ENCODE data around the gene MGAT5.
A peak's percentile ranks its signal among the peaks of the same experiment; 100 is the strongest.

Gene MGAT5

DNA sequence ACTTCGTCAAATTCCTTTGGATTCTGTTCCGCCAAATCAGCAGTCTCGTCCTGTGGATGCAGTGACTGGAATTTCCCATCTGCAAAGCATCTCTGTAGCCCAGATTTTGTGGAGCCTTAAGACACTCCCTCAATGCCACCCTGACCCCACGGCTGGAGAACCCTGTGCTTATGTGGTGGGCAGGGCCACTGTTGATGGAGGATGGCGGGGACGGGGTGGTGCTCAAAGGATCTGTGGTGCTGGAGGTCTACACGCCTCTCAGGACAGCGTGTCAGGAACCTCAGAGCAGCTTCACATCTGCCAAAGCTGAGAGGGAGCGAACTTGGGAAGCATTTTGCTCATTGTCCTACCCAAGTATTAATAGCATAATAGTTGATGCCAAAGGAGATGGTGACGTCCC lies 200.1 kb downstream of the MGAT5 start:
- FAIRE-seq (no peak), DNase-seq (ENCODE audit: extremely low spot score, insufficient read length, low read depth) (no peak)

DNA sequence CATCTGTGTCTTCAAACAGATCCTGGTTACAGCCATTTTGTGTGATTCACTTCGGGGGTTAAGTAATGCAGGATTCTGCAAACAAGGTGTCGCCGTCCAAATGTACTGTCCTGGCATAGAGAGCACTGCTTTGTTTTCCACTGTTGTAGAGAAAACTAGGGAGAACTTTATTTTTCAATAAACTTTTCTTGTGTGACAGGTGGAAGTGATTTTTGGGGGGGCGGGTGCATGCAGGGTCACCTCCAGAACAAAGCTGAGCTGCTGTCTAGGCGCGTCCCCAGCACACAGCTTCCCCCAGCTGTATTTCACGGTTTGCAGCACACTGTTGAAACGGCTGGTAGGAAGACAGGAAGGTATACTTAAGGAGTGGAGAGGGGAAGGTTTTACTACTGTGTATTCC lies 200.6 kb downstream of the MGAT5 start:
- no peak for FAIRE-seq

DNA sequence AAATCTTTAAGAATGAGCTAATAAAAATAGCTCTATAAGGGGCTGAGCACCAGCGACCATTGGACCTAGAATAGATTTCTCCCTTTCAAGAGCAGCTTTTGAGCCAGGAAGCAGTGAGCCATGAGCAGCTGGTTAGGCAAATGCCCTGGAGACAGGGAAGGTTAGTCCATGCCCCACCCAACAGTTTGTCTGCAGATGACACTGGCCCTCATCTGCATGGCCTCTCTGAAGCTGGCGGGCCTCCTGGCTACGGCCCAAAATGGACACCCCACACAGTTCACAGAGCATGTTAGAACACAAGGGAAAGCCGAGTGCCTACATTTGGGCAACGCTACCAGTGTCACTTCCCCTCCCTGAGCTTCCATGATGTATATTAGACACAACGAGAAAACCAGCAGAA lies 201.1 kb downstream of the MGAT5 start:
- DNase-seq (ENCODE audit: extremely low spot score, insufficient read length, low read depth) (no peak), FAIRE-seq (no peak)

More for the DNA sequence above, 200.6 kb downstream of the MGAT5 start:
- no peak for DNase-seq (ENCODE audit: extremely low spot score, insufficient read length, low read depth)

DNA sequence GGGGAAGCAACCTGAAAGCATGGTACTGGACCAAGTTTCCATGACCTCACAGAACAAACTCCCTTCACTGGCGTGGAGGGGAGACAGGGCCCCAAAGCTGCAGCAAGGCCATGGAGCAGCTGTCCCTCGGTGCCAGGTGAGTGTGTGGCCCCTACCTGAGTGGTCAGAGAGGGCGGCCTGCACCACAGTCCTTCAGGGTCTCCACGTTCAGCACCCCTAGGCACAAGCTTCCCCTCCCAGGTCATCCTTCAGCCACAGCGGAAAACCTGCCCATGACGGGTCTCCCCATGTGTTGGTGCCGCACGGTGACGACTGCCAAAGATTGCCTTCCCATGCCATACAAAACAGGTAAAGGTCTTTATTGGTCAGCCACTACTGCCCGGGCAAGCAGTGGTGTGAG lies 201.6 kb downstream of the MGAT5 start:
- no peak for FAIRE-seq
- DNase-seq (ENCODE audit: extremely low spot score, insufficient read length, low read depth), result no peak

DNA sequence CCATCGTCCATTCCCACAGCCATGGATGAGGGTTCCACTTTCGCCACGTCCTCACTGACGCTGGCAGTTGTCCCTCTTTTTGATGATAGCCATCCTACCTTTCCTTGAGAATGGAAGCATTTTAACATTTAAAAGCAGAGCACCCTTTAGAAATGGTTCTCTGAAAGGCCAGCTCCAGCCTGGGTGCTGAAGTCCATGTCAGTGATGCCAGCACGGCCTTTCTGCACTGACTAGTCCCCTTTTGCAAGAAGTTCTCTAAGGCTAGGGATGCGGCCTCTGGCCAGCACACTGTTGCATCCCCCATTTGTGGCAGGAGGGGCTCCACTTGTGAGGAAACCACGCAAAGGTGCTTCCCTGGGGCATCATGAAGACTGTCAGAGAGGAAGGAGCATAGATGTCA lies 203.5 kb downstream of the MGAT5 start:
- FAIRE-seq (no peak), DNase-seq (ENCODE audit: extremely low spot score, insufficient read length, low read depth) (no peak)

GRCh38 chr2:134457765-134458472 lies 204.0 kb downstream of the MGAT5 start:
- FAIRE-seq, result no peak
- no peak for DNase-seq (ENCODE audit: extremely low spot score, insufficient read length, low read depth)

DNA sequence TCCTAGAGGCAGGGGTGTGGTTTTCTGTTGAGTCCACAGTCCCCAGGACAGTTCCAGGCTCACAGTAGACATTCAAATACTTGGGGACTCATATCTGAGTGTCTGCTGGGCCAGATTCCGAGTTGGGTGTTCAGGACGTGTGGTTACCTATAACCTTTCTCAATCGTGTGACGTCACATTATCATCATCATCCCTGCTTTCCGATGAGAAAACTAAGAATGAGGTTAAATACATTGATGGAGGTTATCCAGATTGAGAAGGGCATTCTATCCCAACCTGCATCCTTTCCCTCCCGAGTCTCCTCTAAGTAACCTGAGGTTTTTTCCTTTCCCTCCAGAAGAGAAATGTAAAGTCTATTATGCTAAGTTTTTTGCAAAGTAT lies 204.6 kb downstream of the MGAT5 start:
- FAIRE-seq (no peak), DNase-seq (ENCODE audit: extremely low spot score, insufficient read length, low read depth) (no peak)

- DNase-seq (ENCODE audit: extremely low spot score, insufficient read length, low read depth) (no peak), FAIRE-seq (no peak)
Observed at GRCh38 chr2:134458950-134459349, 205.1 kb downstream of the MGAT5 start.

DNA sequence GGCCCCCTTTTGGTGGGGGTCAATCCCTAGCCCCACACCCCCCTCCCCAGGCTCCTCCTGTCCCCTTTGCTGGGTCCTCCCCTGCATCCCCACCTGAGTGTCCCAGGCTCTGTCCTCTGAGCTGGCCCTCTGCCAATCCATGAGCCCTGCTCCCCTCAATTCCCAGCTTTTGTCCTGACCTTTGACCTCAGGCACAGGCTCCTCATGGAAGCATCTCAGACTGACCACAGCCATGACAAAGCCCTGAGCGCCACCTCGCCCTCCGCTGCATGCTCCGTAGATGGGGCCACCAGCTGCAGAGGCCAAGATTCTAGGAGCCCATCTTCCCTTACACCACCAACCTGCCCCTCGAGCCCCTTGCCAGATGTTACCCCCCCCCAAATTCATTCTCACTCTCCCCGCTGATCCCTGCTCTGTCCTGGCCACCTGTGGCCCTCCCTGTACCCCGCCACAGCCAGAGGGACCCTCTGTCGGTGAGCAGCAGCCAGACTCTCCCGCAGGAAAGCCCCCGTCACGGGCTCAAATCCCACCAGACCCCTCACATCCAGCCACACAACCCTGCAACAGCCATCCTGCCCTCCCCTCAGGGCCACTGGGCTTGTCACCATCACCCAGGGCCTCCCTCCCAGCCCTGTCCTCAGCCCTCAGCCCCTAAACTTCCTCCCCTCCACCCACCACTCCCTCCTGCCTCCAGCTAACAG lies 206.0 kb downstream of the MGAT5 start:
- DNase-seq (ENCODE audit: extremely low spot score, insufficient read length, low read depth) (no peak), FAIRE-seq (no peak)

DNA sequence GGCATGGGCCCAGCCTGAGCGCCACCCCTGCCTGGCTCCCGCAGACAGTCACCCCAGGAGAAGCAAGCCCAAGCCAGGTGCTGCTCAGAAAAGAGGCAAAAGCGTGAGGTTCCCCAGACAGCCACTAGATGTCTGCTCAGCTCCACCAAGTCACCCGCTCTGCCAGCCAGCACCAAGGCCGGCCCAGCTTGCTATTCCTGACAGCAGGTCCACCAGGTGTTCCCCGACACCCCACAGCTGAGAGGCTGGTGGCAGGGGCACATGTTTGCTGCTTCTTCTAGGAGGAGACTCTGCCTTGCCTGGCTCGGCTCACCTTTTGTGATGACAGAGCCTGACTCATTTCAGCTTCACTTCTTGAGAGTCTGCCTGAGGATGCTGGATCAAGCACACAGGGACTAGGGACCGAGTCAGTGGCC lies 206.7 kb downstream of the MGAT5 start:
- DNase-seq (ENCODE audit: extremely low spot score, insufficient read length, low read depth), result peak; percentile 44
- peak; percentile 71 for FAIRE-seq

DNA sequence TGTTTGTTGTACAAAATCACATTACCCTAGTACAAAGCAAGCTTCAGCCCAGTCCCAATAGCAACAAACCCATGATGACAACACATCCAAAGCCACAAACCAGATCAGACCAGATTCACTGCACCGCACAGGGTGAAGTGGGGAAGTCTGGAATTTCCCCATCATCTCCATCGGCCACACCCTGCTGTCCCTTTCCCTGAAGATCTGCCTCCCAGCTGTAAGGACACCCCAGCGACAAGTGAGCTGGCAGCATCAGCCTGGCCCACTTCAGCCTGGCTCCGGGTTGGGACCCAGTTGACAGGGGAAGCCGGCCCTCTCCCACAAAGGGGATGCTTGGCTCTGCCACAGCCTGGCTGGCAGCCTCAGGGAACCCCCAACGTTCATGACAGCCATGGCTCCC lies 207.6 kb downstream of the MGAT5 start:
- FAIRE-seq (no peak), DNase-seq (ENCODE audit: extremely low spot score, insufficient read length, low read depth) (no peak)

DNA sequence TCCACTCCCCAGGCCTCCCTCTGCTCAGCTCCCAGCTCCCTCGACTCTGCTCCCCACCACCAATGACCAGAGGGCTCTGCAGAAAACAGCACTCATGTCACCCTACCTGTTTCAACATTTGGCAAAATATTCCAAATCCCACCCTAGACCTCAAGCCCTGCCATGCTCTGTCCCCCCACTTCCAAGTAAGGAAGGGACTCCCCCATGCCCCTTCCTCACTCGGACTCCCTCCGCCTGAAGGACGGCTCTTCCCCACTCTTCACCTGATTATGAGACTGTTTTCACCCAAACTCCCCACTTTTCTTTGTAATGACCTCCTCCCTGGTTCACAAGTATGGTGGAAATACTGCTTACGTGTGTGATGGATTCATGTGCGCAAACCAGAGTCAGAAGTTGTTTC lies 208.4 kb downstream of the MGAT5 start:
- DNase-seq (ENCODE audit: extremely low spot score, insufficient read length, low read depth) (no peak), FAIRE-seq (no peak)

DNA sequence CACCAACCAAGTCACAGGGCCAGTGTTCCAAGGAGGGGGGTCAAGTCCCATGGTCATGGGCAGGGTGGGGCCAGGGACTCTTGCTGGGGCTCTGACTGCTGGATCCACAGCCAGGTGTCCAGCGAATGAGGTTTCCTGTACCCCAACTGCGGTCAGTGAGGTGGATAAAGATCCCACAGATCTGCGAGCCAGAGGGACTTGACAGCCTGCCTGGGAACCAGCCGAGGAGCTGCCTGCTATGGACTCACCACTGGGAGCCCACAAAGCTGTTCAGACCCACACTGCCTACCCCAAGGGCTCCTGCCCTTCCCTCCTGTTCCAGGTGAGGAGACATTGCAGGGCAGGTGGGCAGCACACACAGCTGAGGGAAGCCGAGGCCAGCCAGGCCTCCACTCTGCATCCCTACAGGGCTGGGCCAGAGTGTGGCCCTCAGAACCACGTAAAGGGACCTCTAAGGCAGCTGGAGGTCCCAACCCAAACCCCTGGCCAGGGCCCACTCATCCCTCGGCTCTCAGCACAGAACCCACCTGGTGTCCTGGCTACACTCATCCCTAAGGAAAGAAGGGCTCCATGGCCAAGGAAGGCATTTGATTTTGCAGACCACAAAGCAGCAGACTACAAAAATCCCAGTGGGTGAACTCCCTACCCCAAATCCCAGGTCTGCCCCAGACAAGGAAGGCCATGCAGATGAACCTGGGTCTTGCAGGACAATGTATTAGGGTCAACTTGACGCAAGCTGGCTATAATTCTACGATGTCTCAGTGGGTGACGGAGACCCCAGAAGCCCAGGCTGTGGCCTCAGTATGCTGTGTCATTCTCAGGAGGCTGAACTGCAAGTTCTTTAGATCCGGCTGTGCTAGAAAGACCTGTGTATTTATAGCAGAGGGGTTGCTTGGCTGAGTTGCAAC lies 209.2 kb downstream of the MGAT5 start:
- no peak for DNase-seq (ENCODE audit: extremely low spot score, insufficient read length, low read depth)
- no peak for FAIRE-seq

- no peak for DNase-seq (ENCODE audit: extremely low spot score, insufficient read length, low read depth)
- FAIRE-seq, result no peak
Observed at GRCh38 chr2:134463699-134464022, 209.8 kb downstream of the MGAT5 start.

DNA sequence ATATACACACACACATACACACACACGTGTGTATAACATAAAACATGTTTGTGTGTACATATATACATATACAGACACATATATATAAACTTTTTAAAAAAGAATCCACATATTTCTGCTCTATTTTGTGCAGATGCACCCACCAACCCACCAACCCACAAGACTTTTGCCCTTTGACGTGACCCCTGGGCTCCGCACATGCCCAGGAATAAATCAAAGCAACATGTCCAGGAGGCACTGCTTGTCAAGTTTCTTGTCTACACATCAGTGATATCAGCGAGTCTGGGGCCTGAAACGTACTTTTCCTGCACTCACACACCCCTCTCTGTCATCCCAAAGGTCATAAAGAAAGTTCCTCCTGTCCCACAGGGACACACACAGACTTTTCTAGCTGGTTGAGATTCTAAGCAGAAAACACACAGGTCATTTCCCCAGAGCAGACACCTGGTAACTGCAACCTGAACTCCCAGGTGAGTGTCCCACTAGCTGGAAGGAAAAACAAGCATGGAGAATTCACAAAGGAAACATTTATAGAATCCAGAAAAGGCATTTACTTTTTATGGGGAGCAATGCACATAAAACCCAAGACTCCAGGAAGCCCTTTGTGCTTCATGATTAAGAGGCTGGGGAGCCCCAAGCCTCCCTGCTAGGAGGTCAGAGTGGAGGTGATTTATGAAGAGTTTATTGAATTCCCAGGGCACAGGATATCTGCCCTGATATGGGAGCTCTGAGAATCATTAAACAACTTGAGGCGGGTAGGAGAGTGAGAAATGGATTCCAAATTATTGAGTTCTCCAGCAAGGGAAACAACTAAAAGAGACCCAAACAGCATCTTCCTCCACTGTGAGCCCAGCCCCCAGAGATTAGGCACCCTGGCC lies 211.6 kb downstream of the MGAT5 start:
- FAIRE-seq (no peak), DNase-seq (ENCODE audit: extremely low spot score, insufficient read length, low read depth) (no peak)

- DNase-seq (ENCODE audit: extremely low spot score, insufficient read length, low read depth) (no peak), FAIRE-seq (peak; percentile 54)
Observed at GRCh38 chr2:134466141-134466540, 212.3 kb downstream of the MGAT5 start.

DNA sequence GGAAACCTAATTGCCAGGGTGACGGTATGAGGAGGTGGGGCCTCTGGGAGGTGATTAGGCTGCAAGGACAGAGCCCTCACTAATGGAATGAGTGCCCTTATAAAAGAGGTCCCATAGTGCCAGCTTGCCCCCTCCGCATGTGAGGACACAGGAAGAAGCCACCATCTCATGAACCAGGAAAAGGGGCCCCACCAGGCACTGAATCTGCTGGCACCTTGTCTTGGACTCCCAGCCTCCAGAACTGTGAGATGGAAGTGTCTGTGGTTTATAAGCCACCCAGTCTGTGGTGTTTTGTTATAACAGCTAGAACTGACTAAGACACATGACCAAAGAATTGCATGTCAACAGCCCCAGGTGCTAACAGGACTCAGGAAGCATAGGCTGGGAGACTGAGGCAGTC lies 214.3 kb downstream of the MGAT5 start:
- no peak for FAIRE-seq

GRCh38 chr2:134468776-134469175 lies 214.9 kb downstream of the MGAT5 start:
- FAIRE-seq, result no peak
- DNase-seq (ENCODE audit: extremely low spot score, insufficient read length, low read depth), result no peak

More for the DNA sequence above, 214.3 kb downstream of the MGAT5 start:
- DNase-seq (ENCODE audit: extremely low spot score, insufficient read length, low read depth), result no peak

- no peak for DNase-seq (ENCODE audit: extremely low spot score, insufficient read length, low read depth)
- no peak for FAIRE-seq
Observed at GRCh38 chr2:134469516-134470115, 215.7 kb downstream of the MGAT5 start.
